Gastrocnemius medialis (tissue), 4 donors: ENCODE data around the gene GJC3. TPM values are rescaled to one million over a fixed set of nuclear protein-coding genes. Genes with fewer than 3 reads are reported as not detected.
"Not testable (repeated sequence)": the region's sequence is repeated elsewhere in the genome, so short reads cannot be mapped to it uniquely, and the experiment has no call there.

Experiments
- ATAC-seq, 2 donors: fragments of 150-250 bp; one replicate each; pipeline ENCODE4 v1.9.1; 2016
- DNase-seq, 2 donors: peaks; one replicate each; pipeline ENCODE4 v3.0.0-alpha.2; 2019
- H3K27ac ChIP-seq, 4 donors: fragments of 200-600 bp; sonication (generic); 1 replicate in 1 of 4; 2 replicates in 3 of 4; pipeline ENCODE4 v1.5.1; 2016 to 2018; ENCODE audit warnings: mild to moderate bottlenecking in 2 of 4, moderate library complexity in 1 of 4
- H3K27me3 ChIP-seq, 3 donors: fragments of 200-600 bp; sonication (generic) in 2 of 3; 1 replicate in 1 of 3; 2 replicates in 2 of 3; pipeline versions ENCODE4 v1.5.1 to v1.6.0; 2016 to 2019; ENCODE audit warnings: mild to moderate bottlenecking in 1 of 3, moderate library complexity in 1 of 3
- H3K36me3 ChIP-seq, 2 donors: fragments of 200-600 bp; sonication (generic) in 1 of 2; one replicate each; pipeline ENCODE4 v1.5.1; 2017 to 2018
- H3K4me1 ChIP-seq, 2 donors: fragments of 200-600 bp; sonication (generic) in 1 of 2; one replicate each; pipeline ENCODE4 v1.5.1; 2016 to 2017; ENCODE audit warnings: mild to moderate bottlenecking in 2 of 2
- H3K4me3 ChIP-seq, 4 donors: fragments of 200-600 bp; sonication (generic) in 3 of 4; 1 replicate in 1 of 4; 2 replicates in 3 of 4; pipeline ENCODE4 v1.5.1; 2016 to 2019; ENCODE audit warnings: mild to moderate bottlenecking in 2 of 4
- H3K9me3 ChIP-seq, 3 donors: fragments of 200-600 bp; sonication (generic) in 2 of 3; 1 replicate in 1 of 3; 2 replicates in 2 of 3; pipeline ENCODE4 v1.5.1; 2016 to 2019
- POLR2A ChIP-seq, 2 donors: fragments of 450-650 bp; IDR thresholded peaks; one replicate each; pipeline ENCODE4 v1.6.1; 2017; ENCODE audit warnings: antibody characterized with exemption in 2 of 2, mild to moderate bottlenecking in 2 of 2, moderate library complexity in 2 of 2
- in situ Hi-C, 4 donors: fragments of 200-750 bp; cut with MboI; loops; one replicate each; pipeline versions ENCODE4 v1.15.0 to v1.8.0; 2017; ENCODE audit warnings: low sequenced_read_pairs in 4 of 4
- intact Hi-C: fragments of 100-400 bp; cut with DNase I; formaldehyde crosslinking; loops from one replicate; pipeline ENCODE4 v1.15.1; 2023; ENCODE audit warnings: low total_unique reads
- total RNA-seq, 4 donors: library from RNA; depleted of rRNA; stranded (reverse); fragments of >200 nt; gene quantifications; one replicate each; pipeline versions ENCODE4 v1.1.0 to v1.2.3, GENCODE V29; 2016
- TF ChIP-seq, protein P1 (sequence below), 5 experiments: fragments of 450-650 bp in 3 of 5; fragments of 200-600 bp in 2 of 5; sonication (generic) in 2 of 5; IDR thresholded peaks in 4 of 5; conservative IDR thresholded peaks in 1 of 5; 1 replicate in 4 of 5; 2 replicates in 1 of 5; pipeline ENCODE4 v1.5.1; 2016 to 2019; ENCODE audit warnings: antibody characterized with exemption in 5 of 5, mild to moderate bottlenecking in 3 of 5, moderate library complexity in 3 of 5

GJC3 gene
- total RNA-seq, 4 donors from 2014 or later, result not detected

DNA sequence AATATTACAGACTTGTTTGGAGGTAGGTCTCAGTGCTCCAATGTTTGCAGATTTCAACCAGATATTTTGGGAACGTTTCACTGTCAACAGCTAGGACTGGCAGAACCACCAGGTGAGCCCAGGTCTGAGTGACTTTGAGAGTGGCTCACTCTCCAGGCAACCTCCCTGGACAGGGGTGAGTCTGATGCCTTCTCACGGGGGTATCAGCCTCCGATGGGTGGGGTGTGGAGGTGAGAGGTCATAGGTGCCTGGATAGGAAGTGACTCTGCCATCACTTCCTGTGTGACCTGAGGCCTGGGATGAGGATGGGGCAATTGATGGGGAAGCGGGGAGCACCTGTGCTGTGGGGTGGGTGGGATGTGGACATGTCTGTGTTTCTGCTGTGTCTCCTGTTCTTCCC lies 41.8 kb upstream of the GJC3 start:
- ATAC-seq, result no peak
- Histone ChIP-seq H3K27me3 (peaks cover 0 to 3% (median 2%) of the 10 kb centered on the region in 3 donors), H3K9me3 (no peaks in the 10 kb centered on the region), H3K4me1 (no peaks in the 10 kb centered on the region), H3K36me3 (no peaks in the 10 kb centered on the region), H3K27ac (no peak overlapping the region), H3K4me3 (no peak overlapping the region)
- TF ChIP-seq, protein P1, sequence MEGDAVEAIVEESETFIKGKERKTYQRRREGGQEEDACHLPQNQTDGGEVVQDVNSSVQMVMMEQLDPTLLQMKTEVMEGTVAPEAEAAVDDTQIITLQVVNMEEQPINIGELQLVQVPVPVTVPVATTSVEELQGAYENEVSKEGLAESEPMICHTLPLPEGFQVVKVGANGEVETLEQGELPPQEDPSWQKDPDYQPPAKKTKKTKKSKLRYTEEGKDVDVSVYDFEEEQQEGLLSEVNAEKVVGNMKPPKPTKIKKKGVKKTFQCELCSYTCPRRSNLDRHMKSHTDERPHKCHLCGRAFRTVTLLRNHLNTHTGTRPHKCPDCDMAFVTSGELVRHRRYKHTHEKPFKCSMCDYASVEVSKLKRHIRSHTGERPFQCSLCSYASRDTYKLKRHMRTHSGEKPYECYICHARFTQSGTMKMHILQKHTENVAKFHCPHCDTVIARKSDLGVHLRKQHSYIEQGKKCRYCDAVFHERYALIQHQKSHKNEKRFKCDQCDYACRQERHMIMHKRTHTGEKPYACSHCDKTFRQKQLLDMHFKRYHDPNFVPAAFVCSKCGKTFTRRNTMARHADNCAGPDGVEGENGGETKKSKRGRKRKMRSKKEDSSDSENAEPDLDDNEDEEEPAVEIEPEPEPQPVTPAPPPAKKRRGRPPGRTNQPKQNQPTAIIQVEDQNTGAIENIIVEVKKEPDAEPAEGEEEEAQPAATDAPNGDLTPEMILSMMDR (IDR thresholded peaks at IDR 0.05 in 4 of 5, conservative IDR thresholded peaks at IDR 0.05 in 1 of 5), result no peak
- no peak for TF ChIP-seq POLR2A (IDR thresholded peaks at IDR 0.05)
- intact Hi-C loops (no loop called here), in situ Hi-C loops (no loop called here)
- no peak for DNase-seq

DNA sequence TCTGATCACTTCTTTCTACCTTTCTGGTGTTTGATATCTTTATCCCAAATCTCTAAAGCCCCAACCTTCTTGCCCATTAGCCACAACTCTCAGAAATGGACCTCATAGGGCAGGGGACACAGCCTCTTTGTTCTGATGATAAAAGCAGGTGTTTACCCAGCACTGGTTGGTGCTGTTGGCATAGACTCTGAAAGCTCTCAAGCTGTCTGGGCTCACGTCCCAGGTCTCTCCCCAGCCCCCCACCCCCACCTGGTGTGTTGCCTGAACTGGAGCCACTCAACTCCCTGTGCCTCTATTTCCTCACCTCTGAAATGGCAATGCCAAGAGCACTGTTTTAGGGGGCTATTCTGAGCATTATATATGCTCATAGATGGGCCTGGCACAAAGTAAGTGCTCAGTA lies 40.4 kb upstream of the GJC3 start:
- intact Hi-C loops, H3K36me3 ChIP-seq, H3K4me3 ChIP-seq, H3K4me1 ChIP-seq, ATAC-seq, DNase-seq, H3K9me3 ChIP-seq, H3K27ac ChIP-seq, in situ Hi-C loops: not testable (repeated sequence)
- H3K27me3 ChIP-seq, result peaks cover 0 to 17% (median 14%) of the 10 kb centered on the region in 3 donors

DNA sequence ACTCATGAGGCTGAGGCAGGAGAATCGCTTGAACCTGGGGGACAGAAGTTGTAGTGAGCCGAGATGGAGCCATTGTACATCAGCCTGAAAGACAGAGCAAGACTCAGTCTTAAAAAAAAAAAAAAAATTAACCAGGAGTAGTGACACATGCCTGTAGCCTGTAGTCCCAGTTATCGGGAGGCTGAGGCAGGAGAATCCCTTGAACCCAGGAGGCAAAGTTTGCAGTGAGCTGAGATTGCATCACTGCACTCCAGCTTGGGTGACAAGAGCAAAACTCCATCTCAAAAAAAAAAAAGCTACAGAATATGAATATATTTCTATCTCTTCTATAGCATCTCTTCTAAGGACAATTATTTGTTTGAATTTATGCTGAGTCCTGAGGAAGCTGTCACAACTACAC lies 39.9 kb upstream of the GJC3 start:
- H3K4me3 ChIP-seq, result no peak overlapping the region
- peaks cover 0 to 20% (median 19%) of the 10 kb centered on the region in 3 donors for H3K27me3 ChIP-seq
- no peaks in the 10 kb centered on the region for H3K4me1 ChIP-seq
- no peak for TF ChIP-seq POLR2A (IDR thresholded peaks at IDR 0.05)
- TF ChIP-seq, protein P1 (IDR thresholded peaks at IDR 0.05 in 4 of 5, conservative IDR thresholded peaks at IDR 0.05 in 1 of 5), result no peak
- intact Hi-C loops, result no loop called here
- ATAC-seq (no peak), DNase-seq (no peak)
- no peaks in the 10 kb centered on the region for H3K36me3 ChIP-seq
- in situ Hi-C loops, result no loop called here
- H3K9me3 ChIP-seq, result no peaks in the 10 kb centered on the region
- H3K27ac ChIP-seq, result no peak overlapping the region

DNA sequence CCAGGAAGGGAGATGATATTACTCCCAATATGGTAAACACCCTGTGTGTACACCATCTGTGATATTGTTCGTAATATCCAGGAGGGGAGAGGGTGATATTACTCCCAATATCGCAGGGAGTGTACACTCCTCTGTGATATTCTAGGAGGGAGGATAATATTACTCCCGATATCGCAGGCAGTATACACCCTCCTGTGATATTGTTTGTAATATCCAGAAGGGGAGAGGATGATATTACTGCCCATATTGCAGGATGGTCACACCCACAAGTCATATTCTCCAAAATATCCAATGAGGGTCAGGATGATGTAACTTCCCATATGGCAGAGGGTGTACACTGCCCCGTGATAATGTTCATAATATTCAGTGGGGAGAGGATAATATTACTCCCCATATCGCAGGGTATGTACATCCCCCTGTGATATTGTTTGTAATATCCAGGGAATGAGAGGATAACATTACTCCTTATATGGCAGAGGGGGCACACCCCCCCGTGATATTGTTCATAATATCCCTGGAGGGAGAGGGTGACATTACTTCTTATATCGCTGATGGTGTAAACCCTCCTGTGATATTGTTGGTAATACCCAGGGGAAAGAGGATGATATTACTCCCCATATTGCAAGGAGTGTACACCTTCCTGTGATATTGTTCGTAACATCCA lies 29.3 kb upstream of the GJC3 start:
- in situ Hi-C loops, result no loop called here
- DNase-seq (no peak), ATAC-seq (no peak)
- Histone ChIP-seq H3K27me3 (peaks cover 7 to 44% (median 11%) of the 10 kb centered on the region in 3 donors), H3K9me3 (no peaks in the 10 kb centered on the region), H3K4me1 (no peaks in the 10 kb centered on the region), H3K4me3 (no peak overlapping the region), H3K36me3 (no peaks in the 10 kb centered on the region), H3K27ac (no peak overlapping the region)
- intact Hi-C loops, result no loop called here
- TF ChIP-seq POLR2A (IDR thresholded peaks at IDR 0.05), result no peak
- TF ChIP-seq, protein P1 (IDR thresholded peaks at IDR 0.05 in 4 of 5, conservative IDR thresholded peaks at IDR 0.05 in 1 of 5), result no peak

DNA sequence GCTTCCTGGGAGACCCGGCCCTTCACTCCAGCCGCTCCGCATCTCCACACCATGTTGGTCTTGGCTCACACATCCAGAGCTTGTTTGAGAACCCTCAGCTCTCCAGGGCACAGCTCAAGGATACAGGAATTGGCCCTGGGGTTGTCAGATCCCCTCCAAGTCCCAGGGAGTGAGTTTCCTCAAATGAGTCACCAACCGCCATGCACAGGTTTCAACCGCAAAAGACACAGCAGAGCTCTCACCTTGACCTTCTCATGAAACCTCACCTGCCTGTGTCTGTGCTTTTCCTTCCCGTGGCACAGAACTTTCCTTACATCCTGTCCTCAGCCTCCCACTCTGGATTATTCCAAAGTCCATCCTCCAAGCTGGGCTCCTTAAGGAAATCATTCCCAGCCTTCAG lies 25.8 kb upstream of the GJC3 start:
- no peak for TF ChIP-seq POLR2A (IDR thresholded peaks at IDR 0.05)
- TF ChIP-seq, protein P1 (IDR thresholded peaks at IDR 0.05 in 4 of 5, conservative IDR thresholded peaks at IDR 0.05 in 1 of 5), result no peak
- no peak for DNase-seq
- no peaks in the 10 kb centered on the region for H3K4me1 ChIP-seq
- H3K27ac ChIP-seq, result no peak overlapping the region
- H3K4me3 ChIP-seq, result no peak overlapping the region
- peaks cover 0 to 18% (median 4%) of the 10 kb centered on the region in 3 donors for H3K27me3 ChIP-seq
- ATAC-seq, result no peak
- no peaks in the 10 kb centered on the region for H3K9me3 ChIP-seq
- in situ Hi-C loops, result no loop called here
- no peaks in the 10 kb centered on the region for H3K36me3 ChIP-seq
- intact Hi-C loops, result no loop called here

DNA sequence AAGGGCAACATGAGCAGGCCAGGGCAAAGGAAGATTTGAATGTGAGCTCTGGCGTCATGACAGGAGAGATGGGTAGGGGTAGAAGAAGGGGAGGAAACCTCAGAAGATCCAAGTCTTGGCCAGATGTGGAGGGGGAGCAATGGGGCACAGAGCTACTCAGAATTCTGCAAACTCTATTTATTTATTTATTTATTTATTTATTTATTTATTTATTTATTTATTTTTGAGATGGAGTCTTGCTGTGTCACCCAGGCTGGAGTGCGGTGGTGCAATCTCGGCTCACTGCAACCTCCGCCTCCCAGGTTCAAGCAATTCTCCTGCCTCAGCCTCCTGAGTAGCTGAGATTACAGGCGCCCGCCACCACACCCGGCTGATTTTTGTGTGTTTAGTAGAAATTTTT lies 25.2 kb upstream of the GJC3 start:
- H3K9me3 ChIP-seq, in situ Hi-C loops, ATAC-seq, H3K4me1 ChIP-seq, H3K27ac ChIP-seq, intact Hi-C loops, H3K4me3 ChIP-seq, H3K36me3 ChIP-seq, DNase-seq: not testable (repeated sequence)
- peaks cover 0 to 11% (median 4%) of the 10 kb centered on the region in 3 donors for H3K27me3 ChIP-seq
